HepG2 (cell line): ENCODE measurements around the gene CCND1. TPM values are rescaled to one million over a fixed set of nuclear protein-coding genes. Genes with fewer than 3 reads are reported as not detected.

ENCODE experiments used
- BCL6 ChIP-seq: IDR thresholded peaks from 2 replicates; pipeline ENCODE4 v1.6.1; 2016; ENCODE audit warnings: missing genetic modification reagents, missing compliant biosample characterization
- ELF1 ChIP-seq: sonication (generic); formaldehyde crosslinking; IDR thresholded peaks from 2 replicates; pipeline ENCODE4 v1.4.0; 2020; ENCODE audit warnings: missing genetic modification reagents
- JDP2 ChIP-seq: sonication (generic); formaldehyde crosslinking; IDR thresholded peaks from 2 replicates; pipeline ENCODE4 v1.8.1; 2022; ENCODE audit warnings: missing genetic modification reagents, borderline replicate concordance
- NFKB2 ChIP-seq: sonication (generic); formaldehyde crosslinking; IDR thresholded peaks from 2 replicates; pipeline ENCODE4 v1.4.0; 2020; ENCODE audit warnings: missing genetic modification reagents, borderline replicate concordance
- NONO ChIP-seq, 2 experiments: fragments of 450-650 bp in 1 of 2; sonication (generic) in 1 of 2; formaldehyde crosslinking in 1 of 2; IDR thresholded peaks in 1 of 2; conservative IDR thresholded peaks in 1 of 2; 2 replicates each; pipeline versions ENCODE4 v1.6.1 to v1.8.0; 2017 to 2022; ENCODE audit warnings: mild to moderate bottlenecking in 1 of 2, missing genetic modification reagents in 1 of 2, moderate library complexity in 1 of 2
- POLR2AphosphoS5 ChIP-seq: IDR thresholded peaks from 2 replicates; pipeline ENCODE4 v1.6.1; 2012; ENCODE audit warnings: low read depth, low read length
- SMAD3 ChIP-seq: sonication (generic); formaldehyde crosslinking; IDR thresholded peaks from 2 replicates; pipeline ENCODE4 v1.4.0; 2020; ENCODE audit warnings: missing genetic modification reagents
- ZBTB8A ChIP-seq: sonication (generic); formaldehyde crosslinking; IDR thresholded peaks from 2 replicates; pipeline ENCODE4 v1.4.0; 2020; ENCODE audit warnings: mild to moderate bottlenecking, low read depth, missing genetic modification reagents, borderline replicate concordance
- ZFAT ChIP-seq: sonication (generic); formaldehyde crosslinking; conservative IDR thresholded peaks from 2 replicates; pipeline ENCODE4 v1.8.1; 2023; ENCODE audit warnings: missing genetic modification reagents, inconsistent platforms
- ZNF549 ChIP-seq: sonication (generic); formaldehyde crosslinking; IDR thresholded peaks from 2 replicates; pipeline ENCODE4 v1.5.0; 2020; ENCODE audit warnings: missing genetic modification reagents
- ZSCAN30 ChIP-seq: sonication (generic); formaldehyde crosslinking; IDR thresholded peaks from 2 replicates; pipeline ENCODE4 v1.5.0; 2020; ENCODE audit warnings: mild to moderate bottlenecking, missing genetic modification reagents
- polyA plus RNA-seq, 8 experiments: library from polyadenylated mRNA; depleted of rRNA in 3 of 8; stranded (reverse) in 7 of 8; unstranded in 1 of 8; fragments of >200 nt; fragmentation: Illumina TruSeq in 4 of 8; extraction: Trizol in 4 of 8; gene quantifications; 2 replicates each; pipeline versions ENCODE4 v1.2.1 to v1.2.3, GENCODE V29; 2011 to 2016; ENCODE audit warnings: low read depth in 4 of 8, missing spikeins in 1 of 8, mixed read lengths in 1 of 8; ENCODE audit not compliant: insufficient read depth in 1 of 8
- total RNA-seq, 5 experiments: library from RNA; depleted of rRNA; stranded (reverse); fragments of >200 nt; fragmentation: Illumina TruSeq; extraction: Trizol; gene quantifications; 2 replicates each; pipeline ENCODE4 v1.2.3, GENCODE V29; 2016; ENCODE audit warnings: low read depth in 1 of 5
- TF ChIP-seq, protein P1 (sequence below): sonication (generic); formaldehyde crosslinking; IDR thresholded peaks from 2 replicates; pipeline ENCODE4 v1.4.0; 2020; ENCODE audit warnings: missing genetic modification reagents
- TF ChIP-seq, protein P2 (sequence below): sonication (generic); formaldehyde crosslinking; IDR thresholded peaks from 2 replicates; pipeline ENCODE4 v1.5.1; 2020; ENCODE audit warnings: mild to moderate bottlenecking, missing genetic modification reagents, borderline replicate concordance
- TF ChIP-seq, protein P3 (sequence below): sonication (generic); formaldehyde crosslinking; IDR thresholded peaks from 2 replicates; pipeline ENCODE4 v1.9.0; 2021; ENCODE audit warnings: mild to moderate bottlenecking, missing genetic modification reagents

CCND1 gene
- total and polyA plus RNA-seq, 2 of the 13 experiments (the other 11 are each of a cell fraction or from before 2014, with no cell fraction given), result 107 to 136 TPM

DNA sequence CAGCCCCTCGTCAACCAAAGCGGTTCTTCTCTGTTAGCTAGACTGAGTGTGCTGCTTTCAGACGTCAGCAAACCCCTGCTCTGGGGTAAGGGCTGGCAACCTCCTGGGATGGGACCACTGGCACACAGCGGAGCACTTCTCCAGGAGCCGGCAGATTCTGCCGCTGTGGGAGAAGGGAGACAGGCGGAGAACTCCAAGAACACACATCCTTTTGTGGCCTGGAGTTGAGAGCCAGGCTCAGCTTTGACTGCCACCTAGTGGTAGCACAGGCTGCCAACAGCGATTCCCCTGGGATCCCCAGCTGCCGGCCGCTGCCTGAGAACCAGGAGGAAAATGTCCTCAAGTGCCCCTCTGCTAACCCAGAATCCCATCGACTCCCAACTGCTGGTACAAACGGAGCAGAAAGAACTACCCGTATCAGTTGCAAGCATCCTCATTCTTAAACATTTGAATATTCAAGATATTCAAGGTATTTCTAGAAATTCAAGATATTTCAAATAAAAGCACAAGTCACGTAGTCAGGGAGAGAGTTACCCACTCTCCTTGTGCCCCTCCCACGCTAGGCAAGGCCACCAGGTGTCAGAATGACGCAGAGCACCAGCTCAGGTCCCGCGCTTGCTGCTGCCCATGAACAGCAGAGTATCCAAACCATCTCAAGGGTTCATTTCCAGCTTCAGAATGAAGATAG lies 29.3 kb downstream of the CCND1 start (continued):
- no peak for TF ChIP-seq ZFAT (CRISPR knock-in tag)
- TF ChIP-seq, protein P1, sequence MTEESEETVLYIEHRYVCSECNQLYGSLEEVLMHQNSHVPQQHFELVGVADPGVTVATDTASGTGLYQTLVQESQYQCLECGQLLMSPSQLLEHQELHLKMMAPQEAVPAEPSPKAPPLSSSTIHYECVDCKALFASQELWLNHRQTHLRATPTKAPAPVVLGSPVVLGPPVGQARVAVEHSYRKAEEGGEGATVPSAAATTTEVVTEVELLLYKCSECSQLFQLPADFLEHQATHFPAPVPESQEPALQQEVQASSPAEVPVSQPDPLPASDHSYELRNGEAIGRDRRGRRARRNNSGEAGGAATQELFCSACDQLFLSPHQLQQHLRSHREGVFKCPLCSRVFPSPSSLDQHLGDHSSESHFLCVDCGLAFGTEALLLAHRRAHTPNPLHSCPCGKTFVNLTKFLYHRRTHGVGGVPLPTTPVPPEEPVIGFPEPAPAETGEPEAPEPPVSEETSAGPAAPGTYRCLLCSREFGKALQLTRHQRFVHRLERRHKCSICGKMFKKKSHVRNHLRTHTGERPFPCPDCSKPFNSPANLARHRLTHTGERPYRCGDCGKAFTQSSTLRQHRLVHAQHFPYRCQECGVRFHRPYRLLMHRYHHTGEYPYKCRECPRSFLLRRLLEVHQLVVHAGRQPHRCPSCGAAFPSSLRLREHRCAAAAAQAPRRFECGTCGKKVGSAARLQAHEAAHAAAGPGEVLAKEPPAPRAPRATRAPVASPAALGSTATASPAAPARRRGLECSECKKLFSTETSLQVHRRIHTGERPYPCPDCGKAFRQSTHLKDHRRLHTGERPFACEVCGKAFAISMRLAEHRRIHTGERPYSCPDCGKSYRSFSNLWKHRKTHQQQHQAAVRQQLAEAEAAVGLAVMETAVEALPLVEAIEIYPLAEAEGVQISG, result 0 out of 2 replicates have a peak, but pooled peaks have one; percentile 57
- TF ChIP-seq ZBTB8A (CRISPR knock-in tag), result no peak
- TF ChIP-seq, protein P2, sequence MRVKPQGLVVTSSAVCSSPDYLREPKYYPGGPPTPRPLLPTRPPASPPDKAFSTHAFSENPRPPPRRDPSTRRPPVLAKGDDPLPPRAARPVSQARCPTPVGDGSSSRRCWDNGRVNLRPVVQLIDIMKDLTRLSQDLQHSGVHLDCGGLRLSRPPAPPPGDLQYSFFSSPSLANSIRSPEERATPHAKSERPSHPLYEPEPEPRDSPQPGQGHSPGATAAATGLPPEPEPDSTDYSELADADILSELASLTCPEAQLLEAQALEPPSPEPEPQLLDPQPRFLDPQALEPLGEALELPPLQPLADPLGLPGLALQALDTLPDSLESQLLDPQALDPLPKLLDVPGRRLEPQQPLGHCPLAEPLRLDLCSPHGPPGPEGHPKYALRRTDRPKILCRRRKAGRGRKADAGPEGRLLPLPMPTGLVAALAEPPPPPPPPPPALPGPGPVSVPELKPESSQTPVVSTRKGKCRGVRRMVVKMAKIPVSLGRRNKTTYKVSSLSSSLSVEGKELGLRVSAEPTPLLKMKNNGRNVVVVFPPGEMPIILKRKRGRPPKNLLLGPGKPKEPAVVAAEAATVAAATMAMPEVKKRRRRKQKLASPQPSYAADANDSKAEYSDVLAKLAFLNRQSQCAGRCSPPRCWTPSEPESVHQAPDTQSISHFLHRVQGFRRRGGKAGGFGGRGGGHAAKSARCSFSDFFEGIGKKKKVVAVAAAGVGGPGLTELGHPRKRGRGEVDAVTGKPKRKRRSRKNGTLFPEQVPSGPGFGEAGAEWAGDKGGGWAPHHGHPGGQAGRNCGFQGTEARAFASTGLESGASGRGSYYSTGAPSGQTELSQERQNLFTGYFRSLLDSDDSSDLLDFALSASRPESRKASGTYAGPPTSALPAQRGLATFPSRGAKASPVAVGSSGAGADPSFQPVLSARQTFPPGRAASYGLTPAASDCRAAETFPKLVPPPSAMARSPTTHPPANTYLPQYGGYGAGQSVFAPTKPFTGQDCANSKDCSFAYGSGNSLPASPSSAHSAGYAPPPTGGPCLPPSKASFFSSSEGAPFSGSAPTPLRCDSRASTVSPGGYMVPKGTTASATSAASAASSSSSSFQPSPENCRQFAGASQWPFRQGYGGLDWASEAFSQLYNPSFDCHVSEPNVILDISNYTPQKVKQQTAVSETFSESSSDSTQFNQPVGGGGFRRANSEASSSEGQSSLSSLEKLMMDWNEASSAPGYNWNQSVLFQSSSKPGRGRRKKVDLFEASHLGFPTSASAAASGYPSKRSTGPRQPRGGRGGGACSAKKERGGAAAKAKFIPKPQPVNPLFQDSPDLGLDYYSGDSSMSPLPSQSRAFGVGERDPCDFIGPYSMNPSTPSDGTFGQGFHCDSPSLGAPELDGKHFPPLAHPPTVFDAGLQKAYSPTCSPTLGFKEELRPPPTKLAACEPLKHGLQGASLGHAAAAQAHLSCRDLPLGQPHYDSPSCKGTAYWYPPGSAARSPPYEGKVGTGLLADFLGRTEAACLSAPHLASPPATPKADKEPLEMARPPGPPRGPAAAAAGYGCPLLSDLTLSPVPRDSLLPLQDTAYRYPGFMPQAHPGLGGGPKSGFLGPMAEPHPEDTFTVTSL (CRISPR knock-in tag), result peak; percentile 29; the same call in 1 of the 2 replicates
- TF ChIP-seq POLR2AphosphoS5, result 0 out of 2 replicates have a peak, but pooled peaks have one; percentile 26
- peak; percentile 59; the same call in 1 of the 2 replicates for TF ChIP-seq BCL6 (CRISPR knock-in tag)
- TF ChIP-seq ZSCAN30 (CRISPR knock-in tag), result no peak
- no peak for TF ChIP-seq JDP2 (CRISPR knock-in tag)
- no peak for TF ChIP-seq NONO (IDR thresholded peaks at IDR 0.05)
- no peak; the same call in 1 of the 2 replicates for TF ChIP-seq NONO (CRISPR knock-in tag; conservative IDR thresholded peaks at IDR 0.05)
- TF ChIP-seq NFKB2, result peak; percentile 40; the same call in 1 of the 2 replicates
- no peak for TF ChIP-seq ZNF549 (CRISPR knock-in tag)
- TF ChIP-seq, protein P3, sequence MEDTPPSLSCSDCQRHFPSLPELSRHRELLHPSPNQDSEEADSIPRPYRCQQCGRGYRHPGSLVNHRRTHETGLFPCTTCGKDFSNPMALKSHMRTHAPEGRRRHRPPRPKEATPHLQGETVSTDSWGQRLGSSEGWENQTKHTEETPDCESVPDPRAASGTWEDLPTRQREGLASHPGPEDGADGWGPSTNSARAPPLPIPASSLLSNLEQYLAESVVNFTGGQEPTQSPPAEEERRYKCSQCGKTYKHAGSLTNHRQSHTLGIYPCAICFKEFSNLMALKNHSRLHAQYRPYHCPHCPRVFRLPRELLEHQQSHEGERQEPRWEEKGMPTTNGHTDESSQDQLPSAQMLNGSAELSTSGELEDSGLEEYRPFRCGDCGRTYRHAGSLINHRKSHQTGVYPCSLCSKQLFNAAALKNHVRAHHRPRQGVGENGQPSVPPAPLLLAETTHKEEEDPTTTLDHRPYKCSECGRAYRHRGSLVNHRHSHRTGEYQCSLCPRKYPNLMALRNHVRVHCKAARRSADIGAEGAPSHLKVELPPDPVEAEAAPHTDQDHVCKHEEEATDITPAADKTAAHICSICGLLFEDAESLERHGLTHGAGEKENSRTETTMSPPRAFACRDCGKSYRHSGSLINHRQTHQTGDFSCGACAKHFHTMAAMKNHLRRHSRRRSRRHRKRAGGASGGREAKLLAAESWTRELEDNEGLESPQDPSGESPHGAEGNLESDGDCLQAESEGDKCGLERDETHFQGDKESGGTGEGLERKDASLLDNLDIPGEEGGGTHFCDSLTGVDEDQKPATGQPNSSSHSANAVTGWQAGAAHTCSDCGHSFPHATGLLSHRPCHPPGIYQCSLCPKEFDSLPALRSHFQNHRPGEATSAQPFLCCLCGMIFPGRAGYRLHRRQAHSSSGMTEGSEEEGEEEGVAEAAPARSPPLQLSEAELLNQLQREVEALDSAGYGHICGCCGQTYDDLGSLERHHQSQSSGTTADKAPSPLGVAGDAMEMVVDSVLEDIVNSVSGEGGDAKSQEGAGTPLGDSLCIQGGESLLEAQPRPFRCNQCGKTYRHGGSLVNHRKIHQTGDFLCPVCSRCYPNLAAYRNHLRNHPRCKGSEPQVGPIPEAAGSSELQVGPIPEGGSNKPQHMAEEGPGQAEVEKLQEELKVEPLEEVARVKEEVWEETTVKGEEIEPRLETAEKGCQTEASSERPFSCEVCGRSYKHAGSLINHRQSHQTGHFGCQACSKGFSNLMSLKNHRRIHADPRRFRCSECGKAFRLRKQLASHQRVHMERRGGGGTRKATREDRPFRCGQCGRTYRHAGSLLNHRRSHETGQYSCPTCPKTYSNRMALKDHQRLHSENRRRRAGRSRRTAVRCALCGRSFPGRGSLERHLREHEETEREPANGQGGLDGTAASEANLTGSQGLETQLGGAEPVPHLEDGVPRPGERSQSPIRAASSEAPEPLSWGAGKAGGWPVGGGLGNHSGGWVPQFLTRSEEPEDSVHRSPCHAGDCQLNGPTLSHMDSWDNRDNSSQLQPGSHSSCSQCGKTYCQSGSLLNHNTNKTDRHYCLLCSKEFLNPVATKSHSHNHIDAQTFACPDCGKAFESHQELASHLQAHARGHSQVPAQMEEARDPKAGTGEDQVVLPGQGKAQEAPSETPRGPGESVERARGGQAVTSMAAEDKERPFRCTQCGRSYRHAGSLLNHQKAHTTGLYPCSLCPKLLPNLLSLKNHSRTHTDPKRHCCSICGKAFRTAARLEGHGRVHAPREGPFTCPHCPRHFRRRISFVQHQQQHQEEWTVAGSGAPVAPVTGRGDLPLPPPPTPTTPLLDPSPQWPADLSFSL (CRISPR knock-in tag), result no peak
- TF ChIP-seq SMAD3 (CRISPR knock-in tag), result no peak
- no peak for TF ChIP-seq ELF1 (CRISPR knock-in tag)
